GM13976 (cell line): ENCODE results near the gene GOSR2.

ENCODE experiments used
- DNase-seq: peaks from one replicate; pipeline ENCODE4 v3.0.0; 2012; ENCODE audit warnings: low spot score
- in situ Hi-C: fragments of 300-500 bp; cut with MboI; formaldehyde crosslinking; loops from one replicate; pipeline ENCODE4 v1.12.0; 2022; ENCODE audit warnings: low sequenced_read_pairs, mixed read lengths, inconsistent platforms; ENCODE audit not compliant: unreplicated experiment
- TF ChIP-seq, protein P1 (sequence below): IDR thresholded peaks from 2 replicates; pipeline ENCODE4 v1.5.1; 2012; ENCODE audit warnings: borderline replicate concordance, mild to moderate bottlenecking; ENCODE audit not compliant: insufficient read depth; ENCODE audit errors: extremely low read depth, missing control alignments, control extremely low read depth

GOSR2 gene

DNA sequence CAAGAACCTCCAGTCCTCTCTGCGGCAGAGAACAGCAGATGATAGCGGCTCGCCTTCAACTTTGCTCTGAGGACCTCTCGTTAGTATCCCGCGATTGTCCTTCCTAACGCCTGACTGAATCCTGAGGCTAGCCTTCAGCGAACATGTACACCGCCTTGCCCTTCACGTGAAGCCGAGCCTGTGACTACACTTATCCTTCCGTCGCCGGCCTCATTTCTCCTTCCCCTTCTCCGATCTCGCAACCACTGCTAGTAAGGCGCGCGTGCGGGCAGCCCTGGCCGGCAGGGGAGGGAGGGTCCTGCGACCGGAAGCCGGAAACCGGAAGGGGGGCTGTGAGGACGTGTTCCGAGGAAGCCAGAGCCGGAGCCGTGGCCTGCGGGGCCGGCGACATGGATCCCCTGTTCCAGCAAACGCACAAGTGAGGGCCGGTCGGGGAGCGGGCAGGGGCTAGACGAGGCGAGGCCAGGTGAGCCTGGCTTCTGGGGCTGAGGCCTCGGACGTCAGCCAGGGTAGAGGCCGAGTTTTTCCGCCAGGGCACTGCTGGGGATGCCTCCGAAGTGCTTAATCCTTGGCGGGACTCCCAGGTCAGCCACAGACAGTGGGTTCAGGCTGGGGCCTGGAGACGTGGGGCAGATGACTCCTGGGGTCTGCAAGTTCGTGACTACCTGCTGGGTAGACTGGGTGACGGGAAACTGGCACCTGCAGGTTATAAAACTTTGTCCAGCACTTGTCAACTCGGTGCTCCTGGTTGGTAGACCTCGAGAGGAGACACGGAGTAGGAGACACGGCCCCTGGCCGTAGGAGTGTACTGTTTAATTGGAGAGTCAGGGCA is at the start of gene GOSR2:
TSS of gene GOSR2 (plus strand) at position 357 of the 832 bp plus-strand sequence. CDS start at position 390, 33 bp downstream.
- in situ Hi-C loops: no loop called here
- peak; percentile 95 for DNase-seq
- TF ChIP-seq, protein P1, sequence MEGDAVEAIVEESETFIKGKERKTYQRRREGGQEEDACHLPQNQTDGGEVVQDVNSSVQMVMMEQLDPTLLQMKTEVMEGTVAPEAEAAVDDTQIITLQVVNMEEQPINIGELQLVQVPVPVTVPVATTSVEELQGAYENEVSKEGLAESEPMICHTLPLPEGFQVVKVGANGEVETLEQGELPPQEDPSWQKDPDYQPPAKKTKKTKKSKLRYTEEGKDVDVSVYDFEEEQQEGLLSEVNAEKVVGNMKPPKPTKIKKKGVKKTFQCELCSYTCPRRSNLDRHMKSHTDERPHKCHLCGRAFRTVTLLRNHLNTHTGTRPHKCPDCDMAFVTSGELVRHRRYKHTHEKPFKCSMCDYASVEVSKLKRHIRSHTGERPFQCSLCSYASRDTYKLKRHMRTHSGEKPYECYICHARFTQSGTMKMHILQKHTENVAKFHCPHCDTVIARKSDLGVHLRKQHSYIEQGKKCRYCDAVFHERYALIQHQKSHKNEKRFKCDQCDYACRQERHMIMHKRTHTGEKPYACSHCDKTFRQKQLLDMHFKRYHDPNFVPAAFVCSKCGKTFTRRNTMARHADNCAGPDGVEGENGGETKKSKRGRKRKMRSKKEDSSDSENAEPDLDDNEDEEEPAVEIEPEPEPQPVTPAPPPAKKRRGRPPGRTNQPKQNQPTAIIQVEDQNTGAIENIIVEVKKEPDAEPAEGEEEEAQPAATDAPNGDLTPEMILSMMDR: no peak

DNA sequence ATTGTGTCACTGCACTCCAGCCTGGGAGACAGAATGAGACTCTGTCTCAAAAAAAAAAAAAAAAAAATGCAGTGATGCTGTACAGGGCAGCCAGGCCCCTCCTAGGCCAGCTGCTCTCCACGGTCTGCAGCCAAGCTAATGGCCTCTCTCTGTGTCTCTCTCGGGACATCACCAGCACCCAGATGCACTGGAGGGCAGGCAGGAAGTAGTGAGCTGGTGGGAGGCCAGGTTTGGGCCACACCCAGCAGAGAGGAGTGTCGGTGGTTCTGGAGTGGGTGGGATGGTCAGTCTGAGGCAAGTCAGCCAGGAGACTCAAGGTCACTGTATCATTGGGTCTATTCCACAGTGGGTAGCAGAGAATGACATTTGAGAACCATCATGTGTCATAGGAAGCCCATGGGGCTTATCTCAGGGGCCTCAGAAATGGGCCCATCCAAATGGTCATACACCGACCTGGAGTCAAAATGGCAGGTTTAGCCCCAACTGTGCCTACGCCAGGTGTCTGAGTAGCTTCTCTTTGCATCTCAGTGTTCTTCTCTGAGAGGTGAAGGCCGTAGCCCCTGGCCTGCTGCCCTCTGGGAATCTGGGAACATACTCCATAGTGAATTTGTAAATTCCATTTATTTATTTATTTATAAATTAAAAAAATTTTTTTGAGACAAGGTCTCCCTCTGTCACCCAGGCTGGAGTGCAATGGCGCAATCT is 48.9 kb upstream of the GOSR2 start:
- TF ChIP-seq, protein P1: no peak
- in situ Hi-C loops: no loop called here

DNA sequence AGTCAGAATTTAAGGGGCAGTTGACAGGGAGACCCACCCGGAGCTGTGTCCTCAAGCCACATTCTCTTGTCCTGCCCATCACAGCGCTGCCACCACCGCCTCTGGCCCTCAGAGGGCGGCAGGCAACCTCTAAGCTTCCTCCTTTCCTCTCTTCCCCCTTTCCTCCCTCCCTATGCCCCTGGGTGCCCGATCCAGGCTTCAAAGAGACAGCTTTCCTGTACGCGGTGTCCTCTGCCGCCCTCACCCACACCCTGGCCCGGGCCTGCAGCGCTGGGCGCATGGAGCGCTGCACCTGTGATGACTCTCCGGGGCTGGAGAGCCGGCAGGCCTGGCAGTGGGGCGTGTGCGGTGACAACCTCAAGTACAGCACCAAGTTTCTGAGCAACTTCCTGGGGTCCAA is 48.1 kb upstream of the GOSR2 start:
- TF ChIP-seq, protein P1: no peak
- in situ Hi-C loops: loop anchor here (25.0 kb wide), 1 partner anchor 88 kb away; no protein-coding TSS in a partner anchor
- DNase-seq: no peak

More for the DNA sequence above, 48.9 kb upstream of the GOSR2 start:
- DNase-seq: no peak

DNA sequence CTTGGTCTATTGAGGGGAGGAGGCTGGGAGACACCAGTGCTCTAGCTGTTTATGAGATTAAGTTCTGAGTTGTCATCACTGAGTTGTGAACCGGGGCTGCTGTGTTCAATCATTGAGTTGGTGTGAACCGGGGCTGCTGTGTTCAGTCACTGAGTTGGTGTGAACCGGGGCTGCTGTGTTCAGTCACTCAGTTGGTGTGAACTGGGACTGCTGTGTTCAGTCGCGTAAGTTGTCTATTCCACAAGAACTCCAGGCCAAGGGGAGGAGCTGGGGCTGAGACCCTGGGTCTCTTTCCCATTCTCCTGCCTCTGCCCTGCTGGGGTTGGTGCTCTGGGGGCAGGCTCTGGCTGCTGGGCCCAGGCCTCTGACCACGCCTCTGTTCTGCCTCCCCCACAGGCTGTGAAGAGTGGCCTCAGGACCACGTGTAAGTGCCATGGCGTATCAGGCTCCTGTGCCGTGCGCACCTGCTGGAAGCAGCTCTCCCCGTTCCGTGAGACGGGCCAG is 47.1 kb upstream of the GOSR2 start:
- in situ Hi-C loops: loop anchor here (25.0 kb wide), 1 partner anchor 89 kb away; no protein-coding TSS in a partner anchor
- no peak for DNase-seq
- TF ChIP-seq, protein P1: no peak

DNA sequence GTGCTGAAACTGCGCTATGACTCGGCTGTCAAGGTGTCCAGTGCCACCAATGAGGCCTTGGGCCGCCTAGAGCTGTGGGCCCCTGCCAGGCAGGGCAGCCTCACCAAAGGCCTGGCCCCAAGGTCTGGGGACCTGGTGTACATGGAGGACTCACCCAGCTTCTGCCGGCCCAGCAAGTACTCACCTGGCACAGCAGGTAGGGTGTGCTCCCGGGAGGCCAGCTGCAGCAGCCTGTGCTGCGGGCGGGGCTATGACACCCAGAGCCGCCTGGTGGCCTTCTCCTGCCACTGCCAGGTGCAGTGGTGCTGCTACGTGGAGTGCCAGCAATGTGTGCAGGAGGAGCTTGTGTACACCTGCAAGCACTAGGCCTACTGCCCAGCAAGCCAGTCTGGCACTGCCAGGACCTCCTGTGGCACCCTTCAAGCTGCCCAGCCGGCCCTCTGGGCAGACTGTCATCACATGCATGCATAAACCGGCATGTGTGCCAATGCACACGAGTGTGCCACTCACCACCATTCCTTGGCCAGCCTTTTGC is 46.5 kb upstream of the GOSR2 start:
- peak; percentile 56 for DNase-seq
- in situ Hi-C loops: loop anchor here (25.0 kb wide), 1 partner anchor 89 kb away; no protein-coding TSS in a partner anchor
- TF ChIP-seq, protein P1: no peak

DNA sequence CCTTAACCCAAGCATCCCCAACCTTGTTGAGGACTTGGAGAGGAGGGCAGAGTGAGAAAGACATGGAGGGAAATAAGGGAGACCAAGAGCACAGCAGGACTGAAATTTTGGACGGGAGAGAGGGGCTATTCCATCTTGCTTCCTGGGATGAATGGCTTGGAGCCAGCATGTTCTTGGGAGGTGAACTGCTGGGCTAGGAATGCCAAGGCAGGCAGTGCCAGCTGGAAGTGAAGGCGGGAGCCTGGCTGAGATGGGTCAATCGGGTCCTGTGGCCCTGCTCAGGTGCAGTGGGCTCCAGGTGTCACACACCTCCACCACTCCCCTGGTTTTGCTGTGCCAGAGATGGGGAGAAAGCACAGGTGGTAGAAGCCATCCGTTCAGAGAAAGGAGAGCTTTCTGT is 46.0 kb upstream of the GOSR2 start:
- no peak for DNase-seq
- TF ChIP-seq, protein P1: no peak
- in situ Hi-C loops: loop anchor here (25.0 kb wide), 1 partner anchor 90 kb away; no protein-coding TSS in a partner anchor
